Peyer's patch (tissue), 4 donors: ENCODE data around the gene NPSR1. TPM values are rescaled to one million over a fixed set of nuclear protein-coding genes. Genes with fewer than 3 reads are reported as not detected.

ENCODE experiments used
- DNase-seq, 3 donors: peaks; one replicate each; pipeline ENCODE4 v3.0.0-alpha.2; 2017 to 2019
- H3K27ac ChIP-seq, 4 donors: fragments of 200-600 bp; sonication (generic); one replicate each; pipeline ENCODE4 v1.5.1; 2016 to 2019
- H3K27me3 ChIP-seq, 2 donors: fragments of 200-600 bp; sonication (generic); one replicate each; pipeline ENCODE4 v1.5.1; 2019
- H3K36me3 ChIP-seq, 3 donors: fragments of 200-600 bp; sonication (generic); one replicate each; pipeline ENCODE4 v1.5.1; 2016 to 2019
- H3K4me1 ChIP-seq, 4 donors: fragments of 200-600 bp; sonication (generic); one replicate each; pipeline ENCODE4 v1.5.1; 2016 to 2019
- H3K4me3 ChIP-seq, 4 donors: fragments of 200-600 bp; sonication (generic); 1 replicate in 3 of 4; 2 replicates in 1 of 4; pipeline ENCODE4 v1.5.1; 2016 to 2019; ENCODE audit warnings: mild to moderate bottlenecking in 1 of 4
- H3K9me3 ChIP-seq, 4 donors: fragments of 200-600 bp; sonication (generic); one replicate each; pipeline ENCODE4 v1.5.1; 2016 to 2019; ENCODE audit warnings: mild to moderate bottlenecking in 1 of 4
- CTCF ChIP-seq, 6 experiments: fragments of 450-650 bp in 4 of 6; fragments of 200-600 bp in 2 of 6; sonication (generic) in 1 of 6; IDR thresholded peaks; one replicate each; pipeline ENCODE4 v1.5.1; 2017 to 2019; ENCODE audit warnings: antibody characterized with exemption in 6 of 6, mild to moderate bottlenecking in 3 of 6, moderate library complexity in 1 of 6
- POLR2A ChIP-seq, 2 donors: fragments of 450-650 bp; IDR thresholded peaks; one replicate each; pipeline ENCODE4 v1.5.1; 2017; ENCODE audit warnings: antibody characterized with exemption in 2 of 2, mild to moderate bottlenecking in 2 of 2, moderate library complexity in 2 of 2
- total RNA-seq, 4 donors: library from RNA; depleted of rRNA; stranded (reverse); fragments of >200 nt; gene quantifications; one replicate each; pipeline ENCODE4 v1.1.0, GENCODE V29; 2016

NPSR1 gene
- total RNA-seq, 4 donors from 2014 or later = not detected

- Histone ChIP-seq H3K36me3 (no peaks in the 10 kb centered on the region), H3K9me3 (no peaks in the 10 kb centered on the region), H3K27me3 (no peaks in the 10 kb centered on the region), H3K4me3 (no peak overlapping the region), H3K4me1 (no peaks in the 10 kb centered on the region), H3K27ac (no peak overlapping the region)
- TF ChIP-seq CTCF (IDR thresholded peaks at IDR 0.05) = no peak
- no peak for TF ChIP-seq POLR2A (IDR thresholded peaks at IDR 0.05)
- DNase-seq = no peak
These were observed 62.3 kb downstream of the NPSR1 start for GRCh38 chr7:34720289-34720688.

GRCh38 chr7:34723338-34723737 is 65.3 kb downstream of the NPSR1 start:
- DNase-seq = no peak
- Histone ChIP-seq H3K27ac (no peak overlapping the region), H3K4me3 (no peak overlapping the region), H3K36me3 (no peaks in the 10 kb centered on the region), H3K27me3 (no peaks in the 10 kb centered on the region), H3K9me3 (no peaks in the 10 kb centered on the region), H3K4me1 (no peaks in the 10 kb centered on the region)
- TF ChIP-seq CTCF (IDR thresholded peaks at IDR 0.05) = no peak
- TF ChIP-seq POLR2A (IDR thresholded peaks at IDR 0.05) = no peak

- Histone ChIP-seq H3K4me3 (no peak overlapping the region), H3K27ac (no peak overlapping the region), H3K36me3 (no peaks in the 10 kb centered on the region), H3K27me3 (no peaks in the 10 kb centered on the region), H3K4me1 (no peaks in the 10 kb centered on the region), H3K9me3 (no peaks in the 10 kb centered on the region)
- TF ChIP-seq POLR2A (IDR thresholded peaks at IDR 0.05) (no peak), CTCF (IDR thresholded peaks at IDR 0.05) (no peak)
- DNase-seq = no peak
These were observed 66.0 kb downstream of the NPSR1 start for GRCh38 chr7:34723866-34724490.

- no peak for DNase-seq
- no peaks in the 10 kb centered on the region for H3K9me3 ChIP-seq
- no peak for TF ChIP-seq CTCF (IDR thresholded peaks at IDR 0.05)
- no peak for TF ChIP-seq POLR2A (IDR thresholded peaks at IDR 0.05)
- no peaks in the 10 kb centered on the region for H3K36me3 ChIP-seq
- H3K4me3 ChIP-seq = no peak overlapping the region
- no peak overlapping the region for H3K27ac ChIP-seq
- no peaks in the 10 kb centered on the region for H3K4me1 ChIP-seq
- H3K27me3 ChIP-seq = no peaks in the 10 kb centered on the region
These were observed 68.2 kb downstream of the NPSR1 start for GRCh38 chr7:34726221-34726620.

GRCh38 chr7:34727464-34727995 is 69.5 kb downstream of the NPSR1 start:
- DNase-seq = no peak

More at GRCh38 chr7:34727464-34727995, 69.5 kb downstream of the NPSR1 start:
- H3K27ac ChIP-seq = no peak overlapping the region
- no peak overlapping the region for H3K4me3 ChIP-seq
- no peak for TF ChIP-seq CTCF (IDR thresholded peaks at IDR 0.05)
- TF ChIP-seq POLR2A (IDR thresholded peaks at IDR 0.05) = no peak
- H3K4me1 ChIP-seq = no peaks in the 10 kb centered on the region
- no peaks in the 10 kb centered on the region for H3K36me3 ChIP-seq
- no peaks in the 10 kb centered on the region for H3K27me3 ChIP-seq
- H3K9me3 ChIP-seq = no peaks in the 10 kb centered on the region
